Measurements from ENCODE around the gene RERE.

RERE gene

DNA sequence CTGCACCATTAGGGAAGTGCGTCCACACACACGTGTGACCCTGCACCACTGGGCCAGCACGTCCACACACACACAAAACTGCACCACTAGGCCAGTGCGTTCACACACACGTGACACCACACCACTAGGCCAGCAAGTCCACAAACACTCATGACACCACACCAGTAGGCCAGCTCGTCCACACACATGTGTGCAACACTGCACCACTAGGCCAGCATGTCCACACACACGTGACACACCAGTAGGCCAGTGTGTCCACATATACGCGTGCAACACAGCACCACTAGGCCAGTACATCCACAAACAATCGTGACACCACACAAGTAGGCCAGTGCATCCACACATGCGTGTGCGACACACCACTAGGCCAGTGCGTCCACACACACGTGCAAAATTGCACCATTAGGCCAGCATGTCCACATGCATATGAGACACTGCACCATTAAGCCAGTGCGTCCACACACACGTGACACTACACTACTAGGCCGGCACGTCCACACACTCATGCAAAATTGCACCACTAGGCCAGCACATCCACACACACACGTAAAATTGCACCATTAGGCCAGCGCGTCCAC is 264.5 kb downstream of the RERE start:
- H3K4me3 ChIP-seq (ENCODE audit: low read depth, low read length): no peak overlapping the region
- TF ChIP-seq, protein P1, sequence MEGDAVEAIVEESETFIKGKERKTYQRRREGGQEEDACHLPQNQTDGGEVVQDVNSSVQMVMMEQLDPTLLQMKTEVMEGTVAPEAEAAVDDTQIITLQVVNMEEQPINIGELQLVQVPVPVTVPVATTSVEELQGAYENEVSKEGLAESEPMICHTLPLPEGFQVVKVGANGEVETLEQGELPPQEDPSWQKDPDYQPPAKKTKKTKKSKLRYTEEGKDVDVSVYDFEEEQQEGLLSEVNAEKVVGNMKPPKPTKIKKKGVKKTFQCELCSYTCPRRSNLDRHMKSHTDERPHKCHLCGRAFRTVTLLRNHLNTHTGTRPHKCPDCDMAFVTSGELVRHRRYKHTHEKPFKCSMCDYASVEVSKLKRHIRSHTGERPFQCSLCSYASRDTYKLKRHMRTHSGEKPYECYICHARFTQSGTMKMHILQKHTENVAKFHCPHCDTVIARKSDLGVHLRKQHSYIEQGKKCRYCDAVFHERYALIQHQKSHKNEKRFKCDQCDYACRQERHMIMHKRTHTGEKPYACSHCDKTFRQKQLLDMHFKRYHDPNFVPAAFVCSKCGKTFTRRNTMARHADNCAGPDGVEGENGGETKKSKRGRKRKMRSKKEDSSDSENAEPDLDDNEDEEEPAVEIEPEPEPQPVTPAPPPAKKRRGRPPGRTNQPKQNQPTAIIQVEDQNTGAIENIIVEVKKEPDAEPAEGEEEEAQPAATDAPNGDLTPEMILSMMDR (IDR thresholded peaks at IDR 0.05; ENCODE audit: control insufficient read depth, extremely low read depth, insufficient read depth): no peak

DNA sequence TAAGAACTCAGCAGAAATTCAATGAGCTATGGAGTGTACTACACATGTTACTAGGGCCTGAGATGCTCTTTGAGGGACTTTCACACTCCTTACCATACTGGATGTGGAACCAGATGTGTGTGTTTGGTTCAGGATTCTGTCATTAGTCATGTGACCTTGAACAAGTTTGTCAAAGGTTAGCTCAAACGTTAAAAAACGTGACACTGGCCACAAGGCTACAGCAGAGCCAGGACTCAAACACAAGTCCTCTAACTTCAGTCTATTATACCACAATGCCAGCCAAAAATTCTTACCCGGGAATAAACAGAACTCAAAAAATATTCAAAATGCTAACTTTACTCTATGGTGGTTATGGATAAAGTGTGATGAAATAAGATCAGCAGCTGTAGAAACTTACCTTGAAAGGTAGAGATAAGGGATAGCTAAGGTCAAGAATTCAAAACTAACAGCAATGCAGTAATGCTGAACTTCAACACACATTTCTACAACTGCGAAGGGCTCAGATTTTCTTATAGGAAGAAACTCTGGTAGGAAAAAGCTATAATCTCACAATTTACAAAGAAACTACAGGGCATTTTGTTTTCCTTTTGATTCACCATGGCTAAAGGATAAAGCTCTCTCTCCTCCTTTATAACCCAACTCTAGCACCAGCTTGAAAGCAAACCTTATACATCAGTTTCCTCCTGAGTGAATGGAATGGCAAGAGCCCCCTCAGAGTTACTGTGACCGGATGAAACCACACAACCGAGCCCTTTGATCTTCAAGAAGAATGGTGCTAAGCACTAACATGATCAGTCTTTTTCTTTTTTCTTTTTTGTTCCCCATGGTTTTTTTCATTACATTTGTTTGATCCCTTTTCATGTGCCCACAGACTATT is 265.6 kb downstream of the RERE start:
- H3K4me3 ChIP-seq (ENCODE audit: low read depth, low read length): no peak overlapping the region
- DNase-seq (ENCODE audit: low read depth): no peak
- TF ChIP-seq, protein P1 (IDR thresholded peaks at IDR 0.05; ENCODE audit: control insufficient read depth, extremely low read depth, insufficient read depth): no peak

More for the DNA sequence above, 264.5 kb downstream of the RERE start:
- no peak for DNase-seq (ENCODE audit: low read depth)

DNA sequence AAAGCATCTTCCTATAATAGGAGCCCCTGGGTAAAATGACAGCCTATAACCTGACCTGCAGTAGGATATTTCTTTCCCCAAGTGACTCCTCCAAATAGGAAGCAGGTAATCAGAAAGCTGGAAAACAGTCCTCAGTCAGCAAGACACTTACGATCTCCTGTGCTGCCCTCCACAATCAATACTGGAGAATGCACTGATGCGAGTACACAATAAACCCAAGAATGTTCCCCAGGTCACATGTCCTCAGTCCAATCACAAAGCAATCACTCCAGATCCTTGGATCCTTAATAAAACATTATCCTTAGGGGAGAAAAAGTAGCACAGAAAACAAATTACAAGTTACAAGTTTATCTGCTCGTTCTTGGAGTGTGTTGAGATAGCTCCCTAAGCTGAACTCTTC is 266.4 kb downstream of the RERE start:
- no peak overlapping the region for H3K4me3 ChIP-seq (ENCODE audit: low read depth, low read length)
- DNase-seq (ENCODE audit: low read depth): no peak
- TF ChIP-seq, protein P1 (IDR thresholded peaks at IDR 0.05; ENCODE audit: control insufficient read depth, extremely low read depth, insufficient read depth): no peak

DNA sequence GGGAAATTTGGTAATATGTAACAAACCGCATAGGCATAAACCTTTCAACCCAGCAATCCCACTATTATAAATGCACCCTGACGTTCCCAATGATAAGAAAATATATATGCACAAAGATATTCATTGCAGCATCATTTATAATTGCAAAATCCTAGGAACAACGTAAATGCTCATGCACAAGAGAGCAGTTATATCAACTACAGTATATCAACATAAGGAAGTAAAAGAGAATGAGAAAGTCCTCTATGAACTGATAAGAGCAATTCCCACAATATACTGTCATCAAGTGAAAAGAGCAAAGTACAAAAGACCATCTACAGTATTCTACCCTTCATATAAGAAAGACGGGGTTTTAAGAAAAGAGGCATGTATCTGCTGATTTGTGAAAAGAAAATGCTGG is 269.6 kb downstream of the RERE start:
- H3K4me3 ChIP-seq (ENCODE audit: low read depth, low read length): no peak overlapping the region
- DNase-seq (ENCODE audit: low read depth): no peak
- TF ChIP-seq, protein P1 (IDR thresholded peaks at IDR 0.05; ENCODE audit: control insufficient read depth, extremely low read depth, insufficient read depth): no peak

DNA sequence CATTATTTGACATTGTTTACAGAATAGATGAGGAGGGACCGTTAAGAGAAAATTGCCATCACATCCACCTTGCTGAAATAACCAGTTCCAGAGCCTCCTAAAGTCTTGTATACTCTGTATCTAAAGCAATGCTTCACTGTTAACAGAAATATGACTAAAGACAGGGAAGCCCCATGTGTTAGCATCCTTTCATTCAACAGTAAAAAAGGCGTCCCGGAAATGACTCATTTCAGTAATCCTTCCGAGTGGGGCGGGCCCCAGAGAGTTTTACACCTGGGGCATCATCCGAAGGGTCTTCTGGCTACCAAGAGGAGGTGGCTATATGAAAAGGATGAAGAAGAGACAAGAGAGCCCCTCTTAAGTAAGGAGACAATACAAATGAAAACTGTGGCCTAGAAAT is 272.4 kb downstream of the RERE start:
- DNase-seq (ENCODE audit: low read depth): no peak
- H3K4me3 ChIP-seq (ENCODE audit: low read depth, low read length): no peak overlapping the region
- TF ChIP-seq, protein P1 (IDR thresholded peaks at IDR 0.05; ENCODE audit: control insufficient read depth, extremely low read depth, insufficient read depth): no peak

DNA sequence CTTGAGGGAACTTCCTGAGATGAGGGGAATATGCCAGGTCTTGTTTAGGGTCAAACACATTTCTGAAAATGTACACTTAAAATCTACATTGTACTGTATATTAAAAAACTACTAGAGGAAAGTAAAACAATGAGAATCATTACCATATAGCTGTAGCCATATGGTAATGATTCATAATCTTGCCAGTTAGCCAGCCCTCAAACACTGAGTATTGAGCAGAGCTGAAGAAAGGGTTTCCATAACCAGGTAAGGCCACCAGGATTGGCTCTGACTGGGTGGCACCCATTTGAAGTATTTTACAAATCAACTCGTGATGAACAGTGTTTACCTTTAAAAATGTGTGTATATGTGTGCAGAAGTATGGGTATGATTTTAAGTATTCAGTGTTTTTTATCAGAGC is 272.8 kb downstream of the RERE start:
- H3K4me3 ChIP-seq (ENCODE audit: low read depth, low read length): no peak overlapping the region
- TF ChIP-seq, protein P1 (IDR thresholded peaks at IDR 0.05; ENCODE audit: control insufficient read depth, extremely low read depth, insufficient read depth): no peak

More for the DNA sequence above, 272.8 kb downstream of the RERE start:
- DNase-seq (ENCODE audit: low read depth): no peak
